NCI-H524 (cell line): Measurements from ENCODE around the gene NFATC1.
A peak's percentile ranks its signal among the peaks of the same experiment; 100 is the strongest.

Experiments
- DNase-seq, 2 experiments: peaks; one replicate each; lab custom pipeline; 2025; lab: John Stamatoyannopoulos, UW

Gene NFATC1

DNA sequence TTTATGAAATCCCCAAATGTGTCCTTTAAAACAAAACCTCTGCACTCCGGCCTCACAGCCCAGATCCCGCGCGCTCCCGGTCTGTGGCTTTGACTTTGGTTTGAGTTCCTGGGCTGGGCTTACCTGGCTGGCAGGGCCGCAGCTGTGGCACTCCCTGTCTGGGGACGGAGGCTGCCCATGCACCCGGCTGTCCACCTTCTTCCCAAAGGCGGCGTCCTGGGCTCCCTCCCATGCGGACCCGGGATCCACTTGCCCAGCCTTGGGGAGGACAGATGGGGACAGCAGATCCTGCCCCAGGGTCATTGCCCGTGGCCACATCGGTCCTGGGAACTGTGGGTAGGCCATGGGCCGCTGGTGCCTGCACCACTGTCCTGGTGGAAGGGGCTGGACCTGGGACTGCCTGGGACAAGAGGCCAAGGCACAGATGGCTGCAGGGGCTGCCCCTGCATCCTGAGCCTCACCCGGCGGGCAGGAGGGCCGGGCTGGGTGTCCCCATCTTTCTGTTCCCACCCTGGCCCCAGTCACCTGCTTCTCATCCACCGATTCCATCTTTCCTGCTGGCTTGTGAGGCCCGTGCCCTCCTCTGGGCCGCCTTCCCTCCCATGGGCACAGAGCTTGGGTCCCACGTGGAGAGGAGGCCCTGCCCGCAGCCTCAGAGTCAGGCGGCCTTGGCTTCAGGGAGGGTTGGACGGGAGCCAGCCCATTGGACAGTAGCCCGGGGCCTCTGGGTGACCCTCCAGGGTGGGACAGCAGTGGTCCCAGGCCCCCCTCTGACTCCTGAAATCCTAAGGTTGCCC, 27.7 kb downstream of the NFATC1 start:
- no peak for DNase-seq

DNA sequence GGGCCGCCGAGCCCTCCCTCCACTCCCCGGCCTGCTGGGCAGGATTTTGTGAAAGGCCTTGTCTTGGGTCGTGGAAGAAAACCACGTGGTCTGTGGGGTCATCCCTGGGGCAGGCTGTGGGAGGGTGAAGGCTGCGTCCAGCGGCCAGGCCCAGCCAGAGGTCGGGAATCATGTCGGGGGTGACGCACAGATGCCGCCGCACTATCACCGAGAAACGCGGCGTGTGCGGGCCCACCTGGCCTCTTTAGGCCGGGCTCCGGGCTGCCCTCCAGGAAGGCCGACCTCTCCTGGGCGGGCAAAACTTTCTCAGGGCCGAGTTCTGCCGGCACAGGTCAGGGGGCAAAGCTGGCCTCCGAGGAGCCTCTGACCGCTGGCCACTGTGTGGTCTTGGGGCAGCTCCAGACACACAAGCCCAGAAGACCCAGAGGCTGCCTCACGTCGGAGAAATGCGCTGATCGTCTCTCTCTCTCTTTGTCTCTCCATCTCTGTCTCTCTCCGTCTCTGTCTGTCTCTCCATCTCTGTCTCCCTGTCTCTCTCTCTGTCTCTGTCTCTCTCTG, 28.4 kb downstream of the NFATC1 start:
- DNase-seq: no peak

GRCh38 chr18:79424880-79425568, 29.3 kb downstream of the NFATC1 start:
- DNase-seq: no peak

- DNase-seq: no peak
These were observed 29.8 kb downstream of the NFATC1 start for GRCh38 chr18:79425569-79425886.

DNA sequence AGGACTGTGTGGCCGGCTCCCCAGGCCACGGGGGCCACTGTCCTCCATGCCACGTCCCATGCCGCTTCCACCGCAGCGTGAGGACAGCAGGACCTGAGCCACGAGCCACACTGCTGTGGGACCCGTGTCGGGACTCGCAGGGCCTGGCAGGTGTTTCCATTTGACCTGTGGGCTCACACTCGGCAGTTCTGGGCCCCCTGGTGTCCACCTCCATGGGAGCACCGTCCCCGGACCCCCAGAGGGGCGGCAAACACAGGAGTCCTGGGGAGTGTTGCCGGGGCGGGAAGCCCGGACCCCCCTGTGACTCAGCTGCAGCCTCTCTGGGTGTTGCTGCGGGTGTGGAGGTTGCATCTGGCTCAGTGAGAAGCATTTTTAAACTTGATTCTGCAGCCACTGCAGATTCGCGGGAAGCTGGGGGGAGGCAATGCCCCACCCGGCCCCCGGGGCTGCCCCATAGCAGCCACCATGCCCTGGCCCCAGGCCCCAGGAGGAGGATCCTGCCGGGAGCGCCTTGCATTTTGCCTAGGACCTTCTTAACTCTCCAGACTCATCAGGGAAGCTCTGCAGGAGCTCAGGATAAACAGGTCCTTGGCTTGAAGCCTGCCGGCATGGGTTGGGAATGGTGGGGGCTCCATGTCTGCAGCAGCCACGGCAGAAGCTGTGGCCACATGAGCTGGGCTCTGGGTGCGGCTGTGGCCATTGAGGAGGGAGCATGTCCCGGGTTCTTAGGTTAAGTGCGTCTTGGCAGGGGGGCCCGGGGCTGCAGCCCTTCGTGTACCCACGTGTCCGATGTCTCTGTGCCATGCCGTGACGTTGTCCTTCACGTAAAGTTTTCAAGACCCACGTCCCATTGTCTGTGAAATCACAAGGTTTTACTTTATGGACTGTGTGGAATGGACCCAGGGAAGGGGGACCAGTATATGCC, 30.9 kb downstream of the NFATC1 start:
- no peak for DNase-seq

GRCh38 chr18:79427368-79428225, 31.9 kb downstream of the NFATC1 start:
- DNase-seq: no peak

- DNase-seq: no peak
These were observed 32.6 kb downstream of the NFATC1 start for GRCh38 chr18:79428287-79428686.

- no peak for DNase-seq
These were observed 33.7 kb downstream of the NFATC1 start for GRCh38 chr18:79429381-79429780.

- DNase-seq: no peak
These were observed 34.1 kb downstream of the NFATC1 start for GRCh38 chr18:79429785-79430281.

- DNase-seq: no peak
These were observed 36.8 kb downstream of the NFATC1 start for GRCh38 chr18:79432376-79433120.

GRCh38 chr18:79433431-79433830, 37.7 kb downstream of the NFATC1 start:
- no peak for DNase-seq

DNA sequence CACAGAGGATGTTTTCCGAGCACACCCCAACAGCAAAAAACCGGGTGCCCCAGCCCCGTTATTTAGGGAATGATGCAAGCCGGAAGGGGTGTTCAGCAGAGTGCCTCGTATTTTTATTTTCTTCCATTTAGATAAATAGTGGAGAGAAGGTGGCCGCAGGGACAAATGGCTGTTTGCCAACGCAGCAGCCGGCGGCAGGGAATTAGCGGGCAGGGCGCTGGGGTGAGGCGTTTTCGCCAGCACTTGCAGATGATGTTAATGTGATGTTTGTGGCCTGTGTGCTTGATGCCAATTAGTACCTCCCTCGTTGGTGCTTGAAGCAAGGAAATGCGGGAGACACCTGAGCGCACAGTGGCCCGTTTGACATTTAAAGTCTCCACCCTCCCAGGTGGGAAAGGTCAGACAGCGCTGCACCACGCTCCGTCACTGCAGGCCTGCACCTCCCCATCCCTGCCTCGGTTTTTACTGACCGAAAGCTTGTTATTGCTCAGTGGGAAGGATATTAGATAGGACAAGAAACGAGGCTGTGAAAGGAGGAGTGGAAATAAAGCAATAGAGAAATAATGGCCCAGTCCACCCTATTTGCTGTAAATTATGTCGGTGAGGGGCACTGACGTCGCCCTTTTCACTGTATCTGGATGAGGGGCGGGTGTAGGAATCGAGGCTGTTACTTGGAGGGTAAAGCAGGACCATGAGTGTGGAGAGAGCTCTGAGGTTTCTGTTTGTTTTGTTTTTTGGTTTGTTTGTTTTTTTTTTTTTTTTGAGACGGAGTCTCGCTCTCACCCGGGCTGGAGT, 39.1 kb downstream of the NFATC1 start:
- peak; percentile 17 to 60 for DNase-seq

GRCh38 chr18:79436556-79437275, 41.0 kb downstream of the NFATC1 start:
- no peak for DNase-seq

- DNase-seq: no peak
These were observed 42.6 kb downstream of the NFATC1 start for GRCh38 chr18:79438089-79438897.

GRCh38 chr18:79438898-79439627, 43.3 kb downstream of the NFATC1 start:
- no peak for DNase-seq

DNA sequence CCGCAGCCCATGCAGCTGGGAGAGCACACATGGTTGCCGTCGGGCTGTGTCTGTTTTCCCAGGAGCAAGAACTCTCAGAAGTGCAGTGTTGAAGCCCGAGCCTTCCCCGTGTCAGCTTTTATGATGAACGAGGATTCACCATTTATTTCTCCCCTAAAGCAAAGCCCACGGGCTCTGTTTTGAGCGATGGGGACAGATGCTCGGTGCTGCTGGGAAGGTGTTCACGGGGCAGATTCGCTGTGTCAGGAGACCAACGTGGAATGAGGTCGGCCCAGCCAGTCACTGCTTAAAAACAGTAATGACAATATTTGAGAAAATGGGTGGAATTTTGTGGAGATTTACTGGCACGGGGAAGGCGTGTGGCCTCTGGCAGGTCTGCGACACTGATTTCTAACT, 43.9 kb downstream of the NFATC1 start:
- DNase-seq: no peak
